DOHH2 (cell line): ENCODE results near the gene FAM81B.

Source experiments
- CTCF ChIP-seq: fragments of 200-600 bp; sonication (generic); IDR thresholded peaks from one replicate; pipeline ENCODE4 v1.5.1; 2014; ENCODE audit warnings: antibody characterized with exemption, mild to moderate bottlenecking, low read depth, low read length; ENCODE audit not compliant: poor library complexity, severe bottlenecking
- EZH2phosphoT487 ChIP-seq: fragments of 200-600 bp; sonication (generic); IDR thresholded peaks from 2 replicates; pipeline ENCODE4 v1.6.1; 2017; ENCODE audit warnings: borderline replicate concordance, mild to moderate bottlenecking, antibody characterized with exemption, low read length, moderate library complexity, mixed read lengths

- TF ChIP-seq CTCF (no peak), EZH2phosphoT487 (no peak)
Measured at GRCh38 chr5:95352691-95353090, 38.5 kb upstream of the FAM81B start.
